Tracheal epithelial cell (primary cell): ENCODE data around the gene SFXN2. TPM values are rescaled to one million over a fixed set of nuclear protein-coding genes. Genes with fewer than 3 reads are reported as not detected.

Experiments
- total RNA-seq: library from RNA; depleted of rRNA; stranded (reverse); fragments of >200 nt; gene quantifications from 2 replicates; pipeline ENCODE4 v1.2.1, GENCODE V29; 2014

The SFXN2 gene, protein sequence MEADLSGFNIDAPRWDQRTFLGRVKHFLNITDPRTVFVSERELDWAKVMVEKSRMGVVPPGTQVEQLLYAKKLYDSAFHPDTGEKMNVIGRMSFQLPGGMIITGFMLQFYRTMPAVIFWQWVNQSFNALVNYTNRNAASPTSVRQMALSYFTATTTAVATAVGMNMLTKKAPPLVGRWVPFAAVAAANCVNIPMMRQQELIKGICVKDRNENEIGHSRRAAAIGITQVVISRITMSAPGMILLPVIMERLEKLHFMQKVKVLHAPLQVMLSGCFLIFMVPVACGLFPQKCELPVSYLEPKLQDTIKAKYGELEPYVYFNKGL
- 1.9 and 3.4 TPM in 2 replicates for total RNA-seq

DNA sequence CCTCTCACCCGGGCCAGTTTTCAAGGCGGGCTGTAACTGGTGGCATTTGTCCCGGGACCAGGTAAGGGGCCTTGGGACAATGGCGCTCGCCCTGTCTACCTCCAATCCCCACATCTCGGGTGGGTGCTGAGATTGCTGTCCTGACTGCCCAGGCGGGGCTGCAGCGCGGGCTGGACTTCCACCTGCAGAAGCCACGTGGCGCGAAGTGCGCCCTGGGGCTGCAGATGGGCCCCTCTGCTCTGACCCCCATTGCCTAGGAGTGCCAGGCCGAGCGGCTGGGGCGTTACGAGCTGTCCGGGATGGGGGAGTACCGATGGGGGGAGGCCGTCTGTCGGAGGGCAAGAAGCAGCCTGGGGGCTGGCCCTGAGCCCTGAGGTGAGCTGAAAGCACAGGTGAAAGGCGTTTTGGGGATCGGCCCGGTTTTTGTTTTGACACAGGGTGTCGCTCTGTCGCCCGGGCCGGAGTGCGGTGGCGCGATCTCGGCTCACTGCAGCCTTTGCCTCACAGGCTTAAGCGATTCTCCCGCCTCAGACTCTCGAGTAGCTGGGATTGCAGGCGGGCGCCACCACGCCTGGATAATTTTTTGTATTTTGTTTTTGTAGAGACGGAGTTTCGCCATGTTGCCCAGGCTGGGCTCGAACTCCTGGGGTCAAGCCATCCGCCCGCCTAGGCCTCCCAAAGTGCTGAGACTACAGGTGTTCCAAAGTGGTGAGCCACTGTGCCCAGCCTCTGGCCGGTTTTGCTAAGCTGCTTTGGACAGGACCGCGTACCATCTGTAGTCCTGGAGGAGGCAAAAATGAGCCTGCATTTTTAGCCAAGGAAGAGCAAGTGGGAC lies at the start of gene SFXN2:
TSS of gene SFXN2 (plus strand) at position 16 of the 835 bp plus-strand sequence. CDS start 12,001 bp downstream, outside the sequence.

DNA sequence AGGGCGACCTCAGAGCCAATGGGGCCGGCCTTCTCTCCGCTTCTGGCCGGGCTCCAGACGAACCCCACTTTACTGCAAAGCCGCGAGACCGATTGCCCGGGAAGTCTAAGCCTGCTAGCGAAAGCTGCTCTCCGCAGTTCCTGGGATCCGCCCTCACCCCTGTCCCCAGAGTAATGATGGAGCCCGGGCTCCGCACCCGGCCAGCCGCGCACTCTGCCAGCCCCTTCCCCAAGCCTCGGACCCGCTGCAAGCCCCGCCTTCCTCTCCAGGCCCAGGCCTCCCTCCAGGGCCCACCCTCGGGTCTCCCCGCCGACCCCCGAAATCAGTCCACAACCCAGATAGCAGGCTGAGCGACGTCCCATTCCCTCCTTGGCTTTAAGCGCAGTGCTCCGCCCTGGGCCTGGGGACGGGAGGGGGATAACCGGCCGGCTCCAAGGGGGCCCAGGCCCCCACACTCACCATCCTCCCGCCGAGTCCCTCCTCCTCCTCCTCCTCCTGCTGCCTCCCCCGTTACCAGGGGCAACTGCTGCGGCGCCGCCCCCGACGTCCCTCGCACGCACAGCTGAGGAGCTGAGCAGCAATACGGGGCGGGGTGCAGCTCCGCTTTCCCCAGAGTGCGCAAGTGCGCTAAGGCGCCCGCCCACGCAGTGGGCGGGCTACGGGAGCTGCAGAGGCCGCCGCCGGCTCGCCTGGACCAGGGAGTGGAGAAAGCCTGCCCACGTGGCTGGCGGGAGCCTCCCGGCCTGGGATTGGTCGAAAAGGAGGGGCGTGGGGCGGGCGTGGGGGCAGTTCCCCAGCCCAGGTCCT lies 419 bp upstream of the SFXN2 start, which contains the start of gene ARL3:
TSS of gene ARL3 (minus strand) at position 584 of the 807 bp plus-strand sequence. CDS start at position 462, 122 bp downstream.

DNA sequence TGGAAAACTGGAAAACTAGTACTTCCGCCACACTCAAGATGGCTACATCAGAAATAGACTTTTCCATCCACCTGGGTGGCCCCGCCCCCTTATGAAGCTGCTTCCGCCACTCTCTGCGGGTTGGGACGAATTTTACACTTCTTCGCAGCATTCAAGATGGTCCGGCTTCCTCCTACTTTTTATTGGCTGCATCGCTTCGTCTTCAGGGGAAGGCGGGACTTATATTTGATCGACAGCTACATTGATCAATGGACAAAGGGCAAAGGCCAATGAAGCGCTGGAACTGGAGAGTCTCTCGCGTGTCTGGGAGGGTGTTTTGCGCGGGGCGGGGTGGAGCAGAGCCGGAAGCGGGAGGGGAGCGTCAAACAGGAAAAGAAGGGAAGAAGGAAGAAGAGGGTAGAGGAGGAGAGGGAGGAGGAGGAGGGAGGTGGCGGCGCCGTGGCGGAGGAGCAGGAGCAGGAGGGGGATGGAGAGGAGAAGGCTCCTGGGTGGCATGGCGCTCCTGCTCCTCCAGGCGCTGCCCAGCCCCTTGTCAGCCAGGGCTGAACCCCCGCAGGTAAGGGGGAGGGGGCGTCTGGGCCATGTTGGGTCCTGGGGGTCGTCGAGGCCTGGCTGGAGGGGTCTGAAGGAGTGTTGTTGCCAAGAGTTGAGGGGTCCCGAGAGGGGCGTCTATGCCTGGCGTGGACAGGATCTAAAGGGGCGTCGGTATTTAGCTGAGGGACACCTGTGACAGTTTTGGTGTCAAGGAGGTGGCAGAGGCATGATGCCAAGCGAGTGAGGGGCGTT lies 29.3 kb downstream of the SFXN2 start, which contains the start of gene WBP1L:
TSS of gene WBP1L (plus strand) at position 361 of the 786 bp plus-strand sequence. CDS start at position 467, 106 bp downstream.

Other genes with a start within 250 kb of the SFXN2 start
- 56.5 and 76.9 TPM in 2 replicates for gene ACTR1A, start 211.9 kb upstream of the SFXN2 start, total RNA-seq
- 0.72 and 1.3 TPM in 2 replicates for gene SUFU, start 210.7 kb upstream of the SFXN2 start, total RNA-seq
- 37.6 and 46.7 TPM in 2 replicates for gene TRIM8, start 70.2 kb upstream of the SFXN2 start, total RNA-seq
- gene ARL3, start 239 bp upstream of the SFXN2 start, total RNA-seq, result 3.8 and 4.6 TPM in 2 replicates
- gene WBP1L, start 29.3 kb downstream of the SFXN2 start, total RNA-seq, result 34.0 and 43.9 TPM in 2 replicates
- not detected in 2 replicates for gene CYP17A1, start 122.8 kb downstream of the SFXN2 start, total RNA-seq
- gene BORCS7, start 139.6 kb downstream of the SFXN2 start, total RNA-seq, result 7.7 and 11.8 TPM in 2 replicates
- gene AS3MT, start 154.8 kb downstream of the SFXN2 start, total RNA-seq, result 3.4 and 4.9 TPM in 2 replicates
- gene CNNM2, start 203.7 kb downstream of the SFXN2 start, total RNA-seq, result 3.9 and 5.8 TPM in 2 replicates